Heart left ventricle (tissue), 13 donors: ENCODE measurements around the gene CTAGE1.

Experiments
- POLR2A ChIP-seq, 2 donors: fragments of 450-650 bp; IDR thresholded peaks; one replicate each; pipeline ENCODE4 v1.6.1; 2017; ENCODE audit warnings: antibody characterized with exemption in 2 of 2, mild to moderate bottlenecking in 2 of 2, moderate library complexity in 2 of 2
- TF ChIP-seq, protein P1 (sequence below), 12 donors: fragments of 200-600 bp; sonication (generic) in 4 of 12; IDR thresholded peaks; one replicate each; pipeline versions ENCODE4 v1.5.0 to v1.8.0; 2018 to 2022; ENCODE audit warnings: antibody characterized with exemption in 12 of 12, mild to moderate bottlenecking in 5 of 12
- donor health status: ischemic (EF 13 %, LVEDD 7.1; RV severe dilation, severe dysfunction).
- donor health status: DM: no; HTN: yes; CAD: no.
- donor health status: DM: no; HTN: no; CAD: no.
- donor health status: ischemic (EF 25% LVEDD 6.9; RV normal size, moderate dysfunction).
- donor health status: ischemic (EF 25% LVEDD 5.7; RV mildly dilated, moderate dysfunction).
- donor health status: ischemic (EF 35%, LVEDD 5.7; RV mildly dilated, moderate dysfunction).
- donor health status: nonischemic (EF 11% LVEDD 7.7; RV severe dilation, severe dysfunction).
- donor health status: DM: yes; HTN: yes; CAD: no.
- donor health status: PGD.
- donor health status: ischemic (EF 29% LVEDD 5.4; RV normal size, mild dysfunction).
- donor health status: nonischemic (EF 23%, LVEDD 6.1; RV moderate dilation, normal function).

- TF ChIP-seq, protein P1, sequence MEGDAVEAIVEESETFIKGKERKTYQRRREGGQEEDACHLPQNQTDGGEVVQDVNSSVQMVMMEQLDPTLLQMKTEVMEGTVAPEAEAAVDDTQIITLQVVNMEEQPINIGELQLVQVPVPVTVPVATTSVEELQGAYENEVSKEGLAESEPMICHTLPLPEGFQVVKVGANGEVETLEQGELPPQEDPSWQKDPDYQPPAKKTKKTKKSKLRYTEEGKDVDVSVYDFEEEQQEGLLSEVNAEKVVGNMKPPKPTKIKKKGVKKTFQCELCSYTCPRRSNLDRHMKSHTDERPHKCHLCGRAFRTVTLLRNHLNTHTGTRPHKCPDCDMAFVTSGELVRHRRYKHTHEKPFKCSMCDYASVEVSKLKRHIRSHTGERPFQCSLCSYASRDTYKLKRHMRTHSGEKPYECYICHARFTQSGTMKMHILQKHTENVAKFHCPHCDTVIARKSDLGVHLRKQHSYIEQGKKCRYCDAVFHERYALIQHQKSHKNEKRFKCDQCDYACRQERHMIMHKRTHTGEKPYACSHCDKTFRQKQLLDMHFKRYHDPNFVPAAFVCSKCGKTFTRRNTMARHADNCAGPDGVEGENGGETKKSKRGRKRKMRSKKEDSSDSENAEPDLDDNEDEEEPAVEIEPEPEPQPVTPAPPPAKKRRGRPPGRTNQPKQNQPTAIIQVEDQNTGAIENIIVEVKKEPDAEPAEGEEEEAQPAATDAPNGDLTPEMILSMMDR (IDR thresholded peaks at IDR 0.05): no peak
- TF ChIP-seq POLR2A (IDR thresholded peaks at IDR 0.05): no peak
These were observed 39.9 kb downstream of the CTAGE1 start for GRCh38 chr18:22377769-22378168.
